GM21381 (cell line): ENCODE results near the gene OR13C9.
"Not testable (repeated sequence)": the region's sequence is repeated elsewhere in the genome, so short reads cannot be mapped to it uniquely, and the experiment has no call there.

Source experiments
- ATAC-seq: cut with Tn5 transposase; IDR thresholded peaks from one replicate; pipeline ENCODE4 v1.9.1; 2021; ENCODE audit warnings: mild to moderate bottlenecking, moderate library complexity; ENCODE audit not compliant: unreplicated experiment

Gene OR13C9, protein sequence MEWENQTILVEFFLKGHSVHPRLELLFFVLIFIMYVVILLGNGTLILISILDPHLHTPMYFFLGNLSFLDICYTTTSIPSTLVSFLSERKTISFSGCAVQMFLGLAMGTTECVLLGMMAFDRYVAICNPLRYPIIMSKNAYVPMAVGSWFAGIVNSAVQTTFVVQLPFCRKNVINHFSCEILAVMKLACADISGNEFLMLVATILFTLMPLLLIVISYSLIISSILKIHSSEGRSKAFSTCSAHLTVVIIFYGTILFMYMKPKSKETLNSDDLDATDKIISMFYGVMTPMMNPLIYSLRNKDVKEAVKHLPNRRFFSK

GRCh38 chr9:104618104-104618503 lies at the start of gene OR13C9:
TSS of gene OR13C9 (minus strand) at chr9:104618204. CDS start at chr9:104618204, 0 bp downstream.
- ATAC-seq: no peak

GRCh38 chr9:104658496-104659195 lies 40.6 kb upstream of the OR13C9 start:
- no peak for ATAC-seq

GRCh38 chr9:104635456-104635855 lies 17.5 kb upstream of the OR13C9 start:
- no peak for ATAC-seq

- ATAC-seq: no peak
These were observed 16.0 kb upstream of the OR13C9 start for GRCh38 chr9:104633976-104634520.

DNA sequence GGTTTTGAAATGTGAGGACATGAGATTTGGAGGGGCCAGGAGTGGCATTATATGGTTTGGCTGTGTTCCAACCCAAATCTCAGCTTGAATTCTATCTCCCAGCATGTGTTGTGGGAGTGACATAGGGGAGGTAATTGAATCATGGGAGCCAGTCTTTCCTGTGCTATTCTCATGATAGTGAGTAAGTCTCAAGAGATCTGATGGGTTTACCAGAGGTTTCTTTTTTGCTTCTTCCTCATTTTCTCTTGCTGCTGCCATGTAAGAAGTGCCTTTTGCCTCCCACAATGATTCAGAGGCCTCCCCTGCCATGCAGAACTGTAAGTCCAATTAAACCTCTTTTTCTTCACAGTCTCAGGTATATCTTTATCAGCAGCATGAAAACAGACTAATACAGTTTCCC lies 8.0 kb upstream of the OR13C9 start:
- not testable (repeated sequence) for ATAC-seq

DNA sequence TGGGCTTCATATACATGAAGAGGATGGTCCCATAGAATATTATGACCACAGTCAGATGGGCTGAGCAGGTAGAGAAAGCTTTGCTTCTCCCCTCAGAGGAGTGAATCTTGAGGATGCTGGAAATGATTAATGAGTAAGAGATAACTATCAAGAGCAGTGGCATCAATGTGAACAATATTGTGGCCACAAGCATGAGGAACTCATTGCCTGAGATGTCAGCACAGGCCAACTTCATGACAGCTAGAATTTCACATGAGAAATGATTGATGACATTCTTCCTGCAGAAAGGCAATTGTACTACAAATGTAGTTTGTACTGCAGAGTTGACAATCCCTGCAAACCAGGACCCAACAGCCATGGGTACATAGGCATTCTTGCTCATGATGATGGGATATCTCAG lies 586 bp downstream of the OR13C9 start:
- ATAC-seq: no peak

GRCh38 chr9:104611213-104611612 lies 6.8 kb downstream of the OR13C9 start:
- ATAC-seq: no peak

DNA sequence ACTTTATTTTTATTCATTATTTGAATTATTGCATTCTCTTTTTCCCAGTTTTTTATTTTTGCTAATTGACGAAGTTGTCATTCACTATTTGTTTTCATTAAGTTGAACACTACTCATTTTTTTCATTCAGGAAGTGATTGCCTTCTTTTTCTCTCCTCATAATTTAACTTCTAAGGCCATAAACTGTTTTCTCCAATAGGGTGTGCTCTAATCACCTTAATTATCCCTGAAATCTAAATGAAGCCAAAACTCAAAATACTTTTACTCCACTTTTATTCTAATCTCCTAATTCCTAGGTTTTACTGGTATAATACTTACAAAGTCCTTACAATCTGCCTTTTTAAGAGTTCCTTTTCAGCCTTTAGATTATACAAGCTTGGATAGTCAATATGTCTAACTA lies 9.7 kb downstream of the OR13C9 start:
- ATAC-seq: no peak

DNA sequence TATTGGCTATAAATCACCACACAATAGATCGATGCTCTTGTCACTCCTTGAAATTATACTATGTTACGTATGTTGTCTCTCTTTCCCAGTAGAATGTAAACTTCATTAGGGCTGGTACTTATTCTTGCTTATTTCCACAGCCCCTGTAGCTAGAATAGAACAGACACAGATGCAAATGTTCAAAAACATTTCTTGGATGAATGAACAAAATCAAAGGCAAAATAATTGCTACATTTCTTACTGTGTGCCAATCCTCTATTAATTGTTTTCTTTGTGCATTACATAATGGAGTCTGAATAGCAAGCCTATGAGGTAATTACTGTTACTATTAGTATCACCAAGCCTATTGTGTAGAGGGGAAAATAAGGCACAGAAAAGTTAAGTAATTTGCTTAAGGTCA lies 11.9 kb downstream of the OR13C9 start:
- ATAC-seq: no peak

DNA sequence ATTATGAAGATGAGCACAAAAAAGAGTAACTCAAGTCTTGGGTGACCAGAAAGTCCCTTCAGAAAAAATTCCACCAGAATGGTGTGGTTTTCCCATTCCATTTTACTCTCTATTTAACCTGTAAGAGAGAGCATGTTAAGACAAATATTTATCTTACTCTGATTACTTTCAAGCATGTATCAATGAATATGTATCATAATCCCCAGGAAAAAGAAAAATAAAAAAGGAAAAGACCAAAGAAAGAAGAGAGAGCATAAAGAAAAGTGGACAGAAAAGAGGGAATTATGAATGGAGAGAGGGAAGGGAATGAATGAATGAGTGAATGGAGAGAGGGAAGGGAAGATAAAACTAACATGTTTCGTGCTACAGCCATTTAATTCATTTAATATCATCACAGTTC lies 12.5 kb downstream of the OR13C9 start, which contains the start of gene OR13C2:
Gene OR13C2 (minus strand): TSS at position 101 of the 400 bp plus-strand sequence. CDS start 0 bp downstream, at position 101.
- not testable (repeated sequence) for ATAC-seq

- ATAC-seq: peak; percentile 52
These were observed 13.2 kb downstream of the OR13C9 start for GRCh38 chr9:104604801-104605200.

DNA sequence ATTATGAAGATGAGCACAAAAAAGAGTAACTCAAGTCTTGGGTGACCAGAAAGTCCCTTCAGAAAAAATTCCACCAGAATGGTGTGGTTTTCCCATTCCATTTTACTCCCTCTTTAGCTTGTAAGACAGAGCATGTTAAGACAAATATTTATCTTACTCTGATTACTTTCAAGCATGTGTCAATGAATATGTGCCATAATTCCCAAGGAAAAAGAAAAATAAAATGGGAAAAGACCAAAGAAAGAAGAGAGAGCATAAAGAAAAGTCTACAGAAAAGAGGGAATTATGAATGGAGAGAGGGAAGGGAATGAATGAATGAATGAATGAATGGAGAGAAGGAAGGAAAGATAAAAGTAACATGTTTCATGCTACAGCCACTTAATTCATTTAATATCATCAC lies 18.7 kb downstream of the OR13C9 start, which contains the start of gene OR13C5:
Gene OR13C5 (minus strand): TSS at position 101 of the 400 bp plus-strand sequence. CDS start 0 bp downstream, at position 101.
- not testable (repeated sequence) for ATAC-seq

DNA sequence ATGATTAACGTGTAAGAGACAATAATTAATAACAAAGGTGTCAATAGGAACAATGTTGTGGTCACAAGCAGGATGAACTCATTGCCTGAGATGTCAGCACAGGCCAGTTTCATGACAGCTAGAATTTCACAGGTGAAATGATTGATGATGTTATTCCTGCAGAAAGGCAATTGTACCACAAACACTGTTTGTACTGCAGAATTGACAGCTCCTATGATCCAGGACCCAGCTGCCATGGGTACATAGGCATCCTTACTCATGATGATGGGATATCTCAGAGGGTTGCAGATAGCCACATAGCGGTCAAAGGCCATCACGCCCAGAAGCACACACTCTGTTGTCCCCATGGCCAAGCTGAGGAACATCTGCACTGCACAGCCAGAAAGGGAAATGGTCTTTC lies 19.3 kb downstream of the OR13C9 start:
- not testable (repeated sequence) for ATAC-seq

DNA sequence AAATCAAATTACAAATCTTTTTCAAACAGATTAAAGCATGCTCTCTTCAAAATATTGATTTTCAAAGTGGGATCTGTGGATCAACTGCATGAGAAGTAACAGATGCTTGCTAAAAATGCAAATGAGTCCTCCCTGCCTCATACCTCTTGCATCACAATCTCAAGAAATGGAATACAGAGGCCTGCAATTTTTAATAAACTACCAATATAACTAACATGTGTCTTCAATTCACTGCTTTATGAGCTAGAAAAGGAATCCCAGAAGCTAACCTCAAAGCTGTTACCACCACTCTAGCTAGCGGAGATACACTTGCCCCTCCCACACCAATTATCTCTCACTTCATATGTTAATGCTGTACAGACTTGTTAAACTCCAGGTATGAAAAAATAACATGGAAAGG lies 28.4 kb downstream of the OR13C9 start:
- ATAC-seq: no peak

GRCh38 chr9:104586496-104587180 lies 31.4 kb downstream of the OR13C9 start:
- no peak for ATAC-seq

DNA sequence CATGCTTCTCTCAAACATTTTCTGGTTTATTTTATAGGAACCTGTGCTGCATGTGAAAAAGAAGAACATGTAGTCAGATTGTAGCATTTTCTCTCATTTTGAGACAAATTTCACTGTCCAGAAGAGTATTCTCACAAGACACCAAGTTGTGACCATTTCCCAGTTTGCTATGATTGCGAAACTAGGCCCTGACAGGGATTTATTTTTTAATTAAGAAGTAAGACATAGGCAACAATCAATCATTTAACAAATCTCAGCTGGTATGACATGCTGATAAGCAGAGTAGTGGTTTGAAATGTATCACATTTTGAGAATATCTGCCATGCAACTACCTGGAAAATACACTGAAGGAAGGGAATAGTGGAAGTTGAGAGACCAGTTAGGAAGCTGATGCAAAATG lies 37.4 kb downstream of the OR13C9 start:
- no peak for ATAC-seq

DNA sequence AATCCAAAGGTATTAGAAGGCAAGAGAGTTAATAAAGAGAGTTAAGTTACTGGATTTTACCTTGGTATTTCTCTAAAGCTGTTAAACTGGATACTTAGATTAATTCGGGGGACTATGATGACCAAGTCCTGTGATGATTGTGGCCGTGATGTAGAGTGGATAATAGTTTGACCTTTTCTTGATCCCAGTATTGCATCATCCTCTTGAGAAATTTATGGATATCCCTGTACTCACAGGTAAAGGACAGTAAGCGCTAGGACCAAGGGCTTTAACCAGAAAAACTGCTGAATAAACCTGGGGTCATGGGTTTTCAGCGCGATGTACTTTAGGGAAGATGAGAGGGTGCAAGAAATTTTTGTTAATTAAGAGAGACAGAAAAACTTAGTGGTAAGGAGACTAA lies 40.7 kb downstream of the OR13C9 start:
- ATAC-seq: no peak

DNA sequence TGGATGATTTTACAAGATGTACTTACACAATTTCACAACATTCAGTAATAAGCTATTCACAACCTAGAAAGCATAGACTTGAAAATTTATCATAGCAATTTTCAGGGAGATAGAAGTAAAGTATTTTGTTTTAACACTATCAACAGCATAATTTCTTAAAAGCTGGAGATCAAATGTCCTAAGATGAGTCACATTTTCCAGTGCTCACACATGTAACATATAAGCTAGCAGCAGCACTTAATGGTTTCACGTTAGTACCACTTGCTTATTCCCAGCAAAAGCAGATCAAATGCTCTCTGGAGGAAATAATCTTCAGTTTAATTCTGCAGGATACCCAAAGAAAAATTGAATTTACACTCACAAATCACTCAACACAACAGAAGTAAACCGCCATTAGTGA lies 42.5 kb downstream of the OR13C9 start:
- ATAC-seq: no peak

- ATAC-seq: no peak
These were observed 45.4 kb downstream of the OR13C9 start for GRCh38 chr9:104572612-104573011.

GRCh38 chr9:104568868-104569267 lies 49.1 kb downstream of the OR13C9 start, which contains the start of gene OR13C8:
TSS of gene OR13C8 (plus strand) at chr9:104569168. CDS start at chr9:104569168, 0 bp downstream.
- no peak for ATAC-seq
